Heart left ventricle (tissue), 16 donors: Measurements from ENCODE around the gene DDHD1. TPM values are rescaled to one million over a fixed set of nuclear protein-coding genes. Genes with fewer than 3 reads are reported as not detected.

Experiments
- ATAC-seq, 4 donors: fragments of 200-7000 bp; cut with Tn5 transposase; one replicate each; pipeline ENCODE4 v1.9.1; 2020 to 2022; ENCODE audit warnings: moderate library complexity in 4 of 4, mild to moderate bottlenecking in 3 of 4, moderate number of reproducible peaks in 1 of 4
- DNase-seq, 5 donors: peaks; one replicate each; pipeline ENCODE4 v3.0.0-alpha.2; 2020
- H3K27ac ChIP-seq, 12 donors: fragments of 200-600 bp; sonication (generic) in 4 of 12; one replicate each; pipeline versions ENCODE4 v1.5.0 to v1.8.0; 2016 to 2022; ENCODE audit warnings: mild to moderate bottlenecking in 2 of 12
- H3K27me3 ChIP-seq, 9 donors: fragments of 200-600 bp; sonication (generic) in 2 of 9; one replicate each; pipeline versions ENCODE4 v1.5.1 to v1.8.0; 2016 to 2022; ENCODE audit warnings: mild to moderate bottlenecking in 3 of 9
- H3K36me3 ChIP-seq, 9 donors: fragments of 200-600 bp; sonication (generic) in 2 of 9; one replicate each; pipeline versions ENCODE4 v1.5.0 to v1.8.0; 2018 to 2022; ENCODE audit warnings: mild to moderate bottlenecking in 2 of 9
- H3K4me1 ChIP-seq, 12 donors: fragments of 200-600 bp; sonication (generic) in 4 of 12; one replicate each; pipeline versions ENCODE4 v1.5.0 to v1.8.0; 2016 to 2022; ENCODE audit warnings: mild to moderate bottlenecking in 3 of 12
- H3K4me3 ChIP-seq, 12 donors: fragments of 200-600 bp; sonication (generic) in 4 of 12; one replicate each; pipeline versions ENCODE4 v1.5.0 to v1.8.0; 2017 to 2022; ENCODE audit warnings: mild to moderate bottlenecking in 9 of 12, moderate library complexity in 4 of 12
- H3K9me3 ChIP-seq, 12 donors: fragments of 200-600 bp; sonication (generic) in 4 of 12; one replicate each; pipeline versions ENCODE4 v1.5.0 to v1.8.0; 2016 to 2022; ENCODE audit warnings: mild to moderate bottlenecking in 1 of 12
- CTCF ChIP-seq, 12 donors: fragments of 200-600 bp; sonication (generic) in 4 of 12; IDR thresholded peaks; one replicate each; pipeline versions ENCODE4 v1.5.0 to v1.8.0; 2018 to 2022; ENCODE audit warnings: antibody characterized with exemption in 12 of 12, mild to moderate bottlenecking in 5 of 12
- POLR2A ChIP-seq, 2 donors: fragments of 450-650 bp; IDR thresholded peaks; one replicate each; pipeline ENCODE4 v1.6.1; 2017; ENCODE audit warnings: antibody characterized with exemption in 2 of 2, mild to moderate bottlenecking in 2 of 2, moderate library complexity in 2 of 2
- WGBS, 4 donors: extraction: QIAGEN DNeasy Blood & Tissue Kit in 2 of 4; methylation state at CpG; one replicate each; pipeline versions ENCODE4 v1.1.5 to v1.1.7; 2013 to 2018; 5-methylcytosine and 5-hydroxymethylcytosine counted together
- intact Hi-C, 10 donors: fragments of 100-400 bp; cut with DNase I; formaldehyde crosslinking; loops; one replicate each; pipeline versions ENCODE4 v1.11.1 to v1.14.2; 2022
- polyA plus RNA-seq, 2 donors: library from polyadenylated mRNA; stranded (reverse); fragments of 200-250 nt; gene quantifications; one replicate each; pipeline ENCODE4 v1.2.3, GENCODE V29; 2013
- total RNA-seq, 9 donors: library from RNA; depleted of rRNA in 2 of 9; stranded (reverse); fragments of >200 nt in 2 of 9; fragmentation: NEBNext Ultra II Directional in 3 of 9; extraction: Animal tissue kit (Norgen Biotek cat#: 25700) in 3 of 9; gene quantifications; one replicate each; pipeline versions ENCODE4 v1.1.0 to v1.2.4, GENCODE V29; 2016 to 2023
- donor health status: ischemic (EF 13 %, LVEDD 7.1; RV severe dilation, severe dysfunction).
- donor health status: healthy with polysubstance abuse.
- donor health status: DM: no; HTN: yes; CAD: no.
- donor health status: DM: no; HTN: no; CAD: no.
- donor health status: ischemic (EF 25% LVEDD 6.9; RV normal size, moderate dysfunction).
- donor health status: ischemic (EF 25% LVEDD 5.7; RV mildly dilated, moderate dysfunction).
- donor health status: healthy.
- donor health status: DM: yes; HTN: yes; CAD: no.
- donor health status: ischemic (EF 35%, LVEDD 5.7; RV mildly dilated, moderate dysfunction).
- donor health status: nonischemic (EF 11% LVEDD 7.7; RV severe dilation, severe dysfunction).
- donor health status: DM: yes; HTN: yes; CAD: no.
- donor health status: PGD.
- donor health status: ischemic (EF 29% LVEDD 5.4; RV normal size, mild dysfunction).
- donor health status: nonischemic (EF 23%, LVEDD 6.1; RV moderate dilation, normal function).

The DDHD1 gene
- total and polyA plus RNA-seq, 11 donors = 3.5 to 12.1 (median 7.0) TPM

GRCh38 chr14:53151523-53152183 lies 1.5 kb downstream of the DDHD1 start:
- DNase-seq (peak in 4 of 5 donors; percentile 31 to 47 (median 38)), ATAC-seq (peak; percentile 10 to 29 (median 19))
- Histone ChIP-seq H3K4me1 (peaks cover 0 to 54% (median 15%) of the 10 kb centered on the region in 12 donors), H3K27me3 (no peaks in the 10 kb centered on the region), H3K27ac (peak overlapping the region in 7 of 12 donors; percentile 85 to 95 (median 90)), H3K9me3 (no peaks in the 10 kb centered on the region), H3K36me3 (no peaks in the 10 kb centered on the region), H3K4me3 (peak overlapping the region; percentile 58 to 96 (median 88))
- TF ChIP-seq CTCF (IDR thresholded peaks at IDR 0.05) (peak in 2 of 12 donors; percentile 7 to 14), POLR2A (IDR thresholded peaks at IDR 0.05) (no peak)
- whole genome bisulfite sequencing, 4 donors = 4 to 5% (median 5%) methylated on average over 24 to 25 of the region's 25 CpGs
- intact Hi-C loops = loop anchor here in 2 of 10 donors (5.0 to 10.0 kb wide), 4 partner anchors 143 to 447 kb away; partner anchors contain the start of gene PSMC6 (in 1 of the 2)

- Histone ChIP-seq H3K9me3 (no peaks in the 10 kb centered on the region), H3K27ac (no peak overlapping the region), H3K36me3 (no peaks in the 10 kb centered on the region), H3K27me3 (no peaks in the 10 kb centered on the region), H3K4me1 (peaks cover 0 to 54% (median 15%) of the 10 kb centered on the region in 12 donors), H3K4me3 (no peak overlapping the region)
- no peak for ATAC-seq
- 93 to 96% (median 95%) methylated on average over 4 of the region's 4 CpGs for WGBS, 4 donors
- no peak for DNase-seq
- intact Hi-C loops = loop anchor here in 2 of 10 donors (5.0 to 10.0 kb wide), 4 partner anchors 145 to 445 kb away; partner anchors contain the start of gene PSMC6 (in 1 of the 2)
- TF ChIP-seq CTCF (IDR thresholded peaks at IDR 0.05) = no peak
- TF ChIP-seq POLR2A (IDR thresholded peaks at IDR 0.05) = no peak
Observed at GRCh38 chr14:53149668-53150316, 3.3 kb downstream of the DDHD1 start.

GRCh38 chr14:53148671-53149070 lies 4.5 kb downstream of the DDHD1 start:
- no peaks in the 10 kb centered on the region for H3K36me3 ChIP-seq
- ATAC-seq (no peak), DNase-seq (no peak)
- peaks cover 0 to 3% (median 0%) of the 10 kb centered on the region in 12 donors for H3K9me3 ChIP-seq
- no peak overlapping the region for H3K4me3 ChIP-seq
- TF ChIP-seq CTCF (IDR thresholded peaks at IDR 0.05) (no peak), POLR2A (IDR thresholded peaks at IDR 0.05) (no peak)
- peaks cover 0 to 51% (median 15%) of the 10 kb centered on the region in 12 donors for H3K4me1 ChIP-seq
- no peaks in the 10 kb centered on the region for H3K27me3 ChIP-seq
- intact Hi-C loops = no loop called here
- no peak overlapping the region for H3K27ac ChIP-seq

GRCh38 chr14:53147893-53148292 lies 5.2 kb downstream of the DDHD1 start:
- peaks cover 0 to 47% (median 14%) of the 10 kb centered on the region in 12 donors for H3K4me1 ChIP-seq
- TF ChIP-seq CTCF (IDR thresholded peaks at IDR 0.05) (no peak), POLR2A (IDR thresholded peaks at IDR 0.05) (no peak)
- H3K27ac ChIP-seq = no peak overlapping the region
- ATAC-seq (no peak), DNase-seq (no peak)
- H3K27me3 ChIP-seq = no peaks in the 10 kb centered on the region
- H3K36me3 ChIP-seq = no peaks in the 10 kb centered on the region
- peaks cover 0 to 10% (median 0%) of the 10 kb centered on the region in 12 donors for H3K9me3 ChIP-seq
- 92 to 97% (median 94%) methylated on average over 2 of the region's 2 CpGs for WGBS, 4 donors
- intact Hi-C loops = no loop called here
- H3K4me3 ChIP-seq = no peak overlapping the region
